Transverse colon (tissue), 4 donors: ENCODE measurements around the gene ENOPH1.

Source experiments
- POLR2AphosphoS5 ChIP-seq, 3 donors: sonication (generic); formaldehyde crosslinking; IDR thresholded peaks; one replicate each; pipeline ENCODE4 v1.6.1; 2016; ENCODE audit warnings: antibody characterized with exemption in 3 of 3
- TF ChIP-seq, protein P1 (sequence below), 5 experiments: fragments of 200-600 bp in 3 of 5; fragments of 450-650 bp in 2 of 5; sonication (generic) in 3 of 5; IDR thresholded peaks; 1 replicate in 2 of 5; 2 replicates in 3 of 5; pipeline ENCODE4 v1.5.1; 2016 to 2017; ENCODE audit warnings: antibody characterized with exemption in 5 of 5, inconsistent platforms in 3 of 5, mild to moderate bottlenecking in 2 of 5, moderate library complexity in 1 of 5

DNA sequence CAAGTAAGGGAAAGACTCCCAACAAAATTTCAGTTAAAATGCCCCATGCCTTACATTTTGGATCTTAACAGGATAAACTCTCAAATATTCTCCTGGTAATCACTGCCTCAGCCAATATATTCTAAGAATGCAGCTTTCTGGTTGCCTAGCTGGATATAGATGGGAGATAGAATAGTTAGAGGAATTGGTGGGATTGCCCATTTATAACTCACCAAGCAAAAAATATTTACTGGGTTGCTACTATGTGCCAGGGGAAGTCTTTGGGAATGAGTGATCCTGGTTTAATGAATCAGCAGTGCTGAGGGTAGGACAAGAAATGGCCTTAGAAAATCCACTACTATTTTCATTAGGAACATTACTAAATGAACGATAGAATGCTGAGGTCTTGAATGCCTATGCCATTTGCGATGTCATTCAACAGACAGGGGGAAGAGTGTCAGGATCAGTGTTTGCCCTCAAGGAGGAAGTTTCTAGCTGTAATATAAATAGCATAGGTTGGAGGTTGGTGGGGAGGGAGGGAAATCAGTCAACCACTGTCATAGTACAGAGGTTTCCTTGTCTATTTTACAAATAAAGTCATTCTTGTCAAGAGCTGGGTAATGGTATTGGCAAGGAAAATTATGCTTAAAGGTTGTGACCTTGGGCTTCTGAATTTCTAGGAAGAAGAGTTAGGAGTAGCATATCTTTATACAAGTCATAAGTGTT, 63.5 kb downstream of the ENOPH1 start:
- TF ChIP-seq, protein P1, sequence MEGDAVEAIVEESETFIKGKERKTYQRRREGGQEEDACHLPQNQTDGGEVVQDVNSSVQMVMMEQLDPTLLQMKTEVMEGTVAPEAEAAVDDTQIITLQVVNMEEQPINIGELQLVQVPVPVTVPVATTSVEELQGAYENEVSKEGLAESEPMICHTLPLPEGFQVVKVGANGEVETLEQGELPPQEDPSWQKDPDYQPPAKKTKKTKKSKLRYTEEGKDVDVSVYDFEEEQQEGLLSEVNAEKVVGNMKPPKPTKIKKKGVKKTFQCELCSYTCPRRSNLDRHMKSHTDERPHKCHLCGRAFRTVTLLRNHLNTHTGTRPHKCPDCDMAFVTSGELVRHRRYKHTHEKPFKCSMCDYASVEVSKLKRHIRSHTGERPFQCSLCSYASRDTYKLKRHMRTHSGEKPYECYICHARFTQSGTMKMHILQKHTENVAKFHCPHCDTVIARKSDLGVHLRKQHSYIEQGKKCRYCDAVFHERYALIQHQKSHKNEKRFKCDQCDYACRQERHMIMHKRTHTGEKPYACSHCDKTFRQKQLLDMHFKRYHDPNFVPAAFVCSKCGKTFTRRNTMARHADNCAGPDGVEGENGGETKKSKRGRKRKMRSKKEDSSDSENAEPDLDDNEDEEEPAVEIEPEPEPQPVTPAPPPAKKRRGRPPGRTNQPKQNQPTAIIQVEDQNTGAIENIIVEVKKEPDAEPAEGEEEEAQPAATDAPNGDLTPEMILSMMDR (IDR thresholded peaks at IDR 0.05) = no peak
- no peak for TF ChIP-seq POLR2AphosphoS5 (IDR thresholded peaks at IDR 0.05)
